Fibroblast of pulmonary artery (primary cell): ENCODE results near the gene SLC26A8.
"Not testable (repeated sequence)": the region's sequence is repeated elsewhere in the genome, so short reads cannot be mapped to it uniquely, and the experiment has no call there.

Experiments used
- DNase-seq: peaks from one replicate; pipeline ENCODE4 v3.0.0-alpha.2; 2010; ENCODE audit warnings: low read depth
- H3K4me3 ChIP-seq: replicated peaks from 2 replicates; pipeline ENCODE4 v1.5.1; 2011; ENCODE audit warnings: low read depth, mild to moderate bottlenecking, control low read depth, low read length, moderate library complexity
- TF ChIP-seq, protein P1 (sequence below): IDR thresholded peaks from 2 replicates; pipeline ENCODE4 v1.5.1; 2011; ENCODE audit warnings: mild to moderate bottlenecking, control low read depth, low read length, inconsistent platforms; ENCODE audit errors: missing control alignments

The SLC26A8 gene

DNA sequence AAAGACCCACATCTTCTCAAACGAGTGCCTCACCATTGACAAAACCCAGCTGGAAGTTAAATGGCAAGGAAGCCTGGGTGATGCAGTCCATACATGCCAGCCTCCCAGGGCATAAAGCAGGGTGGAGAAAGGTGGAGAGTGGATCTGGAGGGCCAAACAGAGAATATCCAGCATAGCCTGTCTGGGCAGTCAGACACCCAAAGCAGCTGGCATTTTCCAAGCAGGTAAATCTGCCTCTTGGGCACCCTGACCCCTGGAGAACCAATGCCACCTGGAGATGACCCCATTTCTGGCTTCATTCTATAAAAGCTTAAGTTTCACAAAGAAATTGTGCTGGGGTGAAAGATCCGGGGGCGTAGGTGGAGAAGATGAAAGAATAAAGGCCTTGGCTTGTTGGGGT lies 98.5 kb downstream of the SLC26A8 start:
- no peak for DNase-seq
- H3K4me3 ChIP-seq, result no peak overlapping the region
- TF ChIP-seq, protein P1, sequence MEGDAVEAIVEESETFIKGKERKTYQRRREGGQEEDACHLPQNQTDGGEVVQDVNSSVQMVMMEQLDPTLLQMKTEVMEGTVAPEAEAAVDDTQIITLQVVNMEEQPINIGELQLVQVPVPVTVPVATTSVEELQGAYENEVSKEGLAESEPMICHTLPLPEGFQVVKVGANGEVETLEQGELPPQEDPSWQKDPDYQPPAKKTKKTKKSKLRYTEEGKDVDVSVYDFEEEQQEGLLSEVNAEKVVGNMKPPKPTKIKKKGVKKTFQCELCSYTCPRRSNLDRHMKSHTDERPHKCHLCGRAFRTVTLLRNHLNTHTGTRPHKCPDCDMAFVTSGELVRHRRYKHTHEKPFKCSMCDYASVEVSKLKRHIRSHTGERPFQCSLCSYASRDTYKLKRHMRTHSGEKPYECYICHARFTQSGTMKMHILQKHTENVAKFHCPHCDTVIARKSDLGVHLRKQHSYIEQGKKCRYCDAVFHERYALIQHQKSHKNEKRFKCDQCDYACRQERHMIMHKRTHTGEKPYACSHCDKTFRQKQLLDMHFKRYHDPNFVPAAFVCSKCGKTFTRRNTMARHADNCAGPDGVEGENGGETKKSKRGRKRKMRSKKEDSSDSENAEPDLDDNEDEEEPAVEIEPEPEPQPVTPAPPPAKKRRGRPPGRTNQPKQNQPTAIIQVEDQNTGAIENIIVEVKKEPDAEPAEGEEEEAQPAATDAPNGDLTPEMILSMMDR, result no peak

DNA sequence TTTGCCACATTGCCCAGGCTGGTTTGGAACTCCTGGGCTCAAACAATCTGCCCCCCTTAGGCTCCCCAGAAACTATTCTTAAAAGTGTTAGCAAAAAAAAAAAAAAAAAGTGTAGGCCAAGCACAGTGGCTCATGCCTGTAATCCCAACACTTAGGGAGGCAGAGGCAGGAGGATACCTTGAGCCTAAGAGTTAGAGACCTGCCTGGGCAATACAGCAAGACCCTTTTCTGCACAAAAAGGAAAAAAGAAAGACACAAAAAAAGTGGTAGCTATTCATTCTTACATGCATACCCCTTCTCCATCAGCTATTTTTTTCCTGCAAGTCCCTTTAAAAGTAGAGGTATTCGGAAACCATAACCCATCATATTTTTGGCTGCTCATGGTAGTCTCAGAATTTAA lies 100.3 kb downstream of the SLC26A8 start:
- no peak for DNase-seq
- TF ChIP-seq, protein P1, result no peak
- no peak overlapping the region for H3K4me3 ChIP-seq

DNA sequence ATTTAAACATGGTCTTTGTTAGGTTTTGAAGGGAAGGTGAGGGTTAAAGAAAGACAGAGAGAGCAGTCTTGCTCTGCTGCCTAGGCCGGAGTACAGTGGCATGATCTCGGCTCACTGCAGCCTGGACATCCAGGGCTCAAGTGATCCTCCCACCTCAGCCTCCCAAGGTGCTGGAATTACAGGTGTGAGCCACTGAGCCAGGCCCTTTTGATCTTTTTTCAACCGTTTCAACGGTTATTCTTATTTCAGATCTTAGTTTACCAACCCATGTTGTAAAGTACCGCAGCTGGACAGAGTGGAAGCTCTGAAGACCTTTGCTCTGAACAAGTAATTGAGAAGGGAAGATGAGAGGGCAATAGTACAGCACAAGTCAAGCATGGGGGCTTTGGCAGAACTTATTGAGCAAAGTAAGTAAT lies 102.3 kb downstream of the SLC26A8 start:
- DNase-seq, result no peak
- TF ChIP-seq, protein P1, result no peak
- no peak overlapping the region for H3K4me3 ChIP-seq

DNA sequence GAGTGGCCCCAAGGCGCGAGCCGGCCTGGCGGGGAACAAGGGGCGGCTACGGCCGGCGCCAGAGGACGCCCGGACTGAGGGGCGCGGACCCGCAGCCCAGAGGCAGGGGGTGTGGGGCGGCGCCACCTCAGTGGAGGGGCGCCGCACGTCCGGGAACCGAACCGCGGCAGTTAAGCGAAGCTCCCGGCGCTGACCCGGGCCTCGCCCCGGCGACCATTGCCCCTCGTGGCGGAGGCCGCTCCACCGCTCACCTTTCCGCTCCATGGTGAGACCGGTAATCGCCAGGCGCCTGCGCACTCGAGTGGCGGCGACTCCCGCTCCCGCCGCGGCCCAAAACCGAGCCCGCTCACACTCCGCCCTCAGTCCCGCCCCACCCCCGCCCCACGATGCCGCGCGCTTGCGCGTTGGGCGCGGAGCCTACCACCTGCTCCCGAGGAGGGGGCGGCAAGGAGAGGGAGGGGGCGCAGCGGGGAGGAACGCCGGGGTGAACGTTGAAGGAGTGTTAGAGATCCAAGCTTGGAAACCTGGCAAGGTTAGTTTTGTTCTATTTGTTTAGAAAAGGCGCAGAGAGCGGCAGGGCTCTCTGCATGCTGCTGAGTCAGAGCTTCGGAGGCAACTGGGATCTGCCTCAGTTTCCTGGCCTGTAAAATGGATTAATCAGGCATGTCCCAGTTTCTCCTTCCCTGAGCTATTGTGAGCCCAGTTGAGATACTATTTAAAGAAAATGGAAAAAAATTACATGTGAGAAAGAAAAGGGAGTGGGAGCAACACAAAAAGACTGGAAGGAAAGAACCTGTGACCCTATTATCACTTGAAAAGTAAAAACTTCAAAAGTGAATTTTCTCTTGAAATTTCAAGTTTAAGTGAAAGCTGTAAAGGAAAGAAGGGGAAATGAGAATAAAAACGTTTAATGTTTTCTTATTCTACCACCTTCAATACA lies 103.4 kb downstream of the SLC26A8 start, which contains the start of gene SRPK1:
TSS of gene SRPK1 (minus strand) at position 306 of the 940 bp plus-strand sequence. CDS start at position 264, 42 bp downstream.
- H3K4me3 ChIP-seq, result peak within 1 kb of the TSS; percentile 72
- DNase-seq, result peak; percentile 79
- TF ChIP-seq, protein P1, result no peak

DNA sequence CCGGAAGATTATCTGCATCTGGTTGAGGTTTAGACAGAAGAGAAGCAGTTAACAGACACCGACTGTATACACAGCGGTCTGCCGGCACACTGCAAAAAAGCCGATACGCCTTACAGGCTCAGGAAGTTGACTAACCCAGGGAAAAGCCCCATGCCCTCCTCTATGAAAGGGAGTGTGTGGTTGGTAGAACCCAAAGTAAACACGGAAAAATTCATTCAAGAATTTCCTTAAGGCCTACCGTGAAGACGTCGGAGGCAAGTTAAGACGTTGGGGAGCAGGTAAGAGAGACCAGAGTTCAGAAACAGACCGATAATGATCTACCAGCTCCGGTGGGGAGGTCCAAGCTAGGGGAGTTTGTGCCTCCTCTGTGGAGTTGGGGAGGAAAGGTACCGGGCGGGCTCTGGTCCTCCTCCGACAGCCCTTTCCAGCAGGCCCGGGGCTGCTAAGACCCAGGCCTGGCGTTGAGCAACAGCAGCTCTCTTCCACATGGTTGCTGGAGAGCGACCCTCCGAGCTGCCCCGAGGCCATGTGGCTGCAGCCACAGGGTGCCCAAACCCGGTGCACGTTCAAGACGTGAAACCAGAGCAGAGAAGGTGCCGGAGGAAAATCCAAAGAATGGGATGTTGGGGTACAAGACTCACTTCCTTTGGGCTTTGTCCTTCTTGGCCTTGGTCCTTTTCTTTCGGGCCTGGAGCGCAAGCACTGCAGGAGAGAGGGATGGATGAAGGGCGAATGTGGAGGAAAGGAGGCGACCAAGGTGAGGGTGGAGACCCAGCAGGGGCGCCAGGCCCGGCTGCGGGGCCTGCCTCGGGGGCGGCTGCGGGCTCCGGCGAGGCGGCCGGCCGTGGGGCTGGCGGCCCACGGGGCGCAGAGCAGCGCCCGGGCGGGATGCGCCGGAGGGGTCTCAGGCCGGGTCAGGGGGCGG lies 104.4 kb downstream of the SLC26A8 start:
- DNase-seq, result peak; percentile 70
- TF ChIP-seq, protein P1, result no peak
- peak overlapping the region; percentile 72 for H3K4me3 ChIP-seq

DNA sequence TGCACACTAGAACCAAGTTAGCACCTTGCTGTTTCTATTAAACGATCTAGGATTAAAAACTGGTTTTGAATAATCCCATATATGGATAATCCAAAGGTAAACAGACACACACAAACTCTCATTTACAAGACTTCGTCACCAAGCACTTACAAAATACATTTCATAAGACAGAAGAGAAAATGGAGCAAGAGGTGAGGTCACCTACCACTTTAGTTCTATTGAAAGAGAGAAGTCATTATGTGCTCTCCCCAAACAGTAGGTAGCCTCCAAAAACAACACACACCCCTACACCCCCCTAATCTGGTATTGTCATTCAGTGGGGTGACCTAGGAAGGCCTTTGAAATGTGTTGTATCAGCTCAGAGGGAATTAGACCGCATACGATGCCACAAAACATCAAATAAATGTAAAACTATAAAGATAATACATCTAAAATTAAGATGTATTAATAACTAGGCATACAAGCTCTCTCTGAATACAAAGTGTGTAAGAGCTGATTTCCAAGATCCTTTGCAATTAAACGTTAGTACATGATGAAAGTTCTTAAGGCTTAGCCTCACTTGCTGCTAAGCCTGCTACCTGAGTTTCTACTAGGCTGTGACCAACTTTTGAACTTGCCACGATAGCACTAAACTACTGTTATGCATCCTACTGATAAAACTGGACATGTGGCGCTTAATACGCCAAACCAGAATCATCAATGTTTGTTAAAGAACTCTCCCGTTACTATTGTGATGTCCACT lies 105.2 kb downstream of the SLC26A8 start:
- peak; percentile 52 for DNase-seq
- H3K4me3 ChIP-seq, result peak overlapping the region; percentile 72

DNA sequence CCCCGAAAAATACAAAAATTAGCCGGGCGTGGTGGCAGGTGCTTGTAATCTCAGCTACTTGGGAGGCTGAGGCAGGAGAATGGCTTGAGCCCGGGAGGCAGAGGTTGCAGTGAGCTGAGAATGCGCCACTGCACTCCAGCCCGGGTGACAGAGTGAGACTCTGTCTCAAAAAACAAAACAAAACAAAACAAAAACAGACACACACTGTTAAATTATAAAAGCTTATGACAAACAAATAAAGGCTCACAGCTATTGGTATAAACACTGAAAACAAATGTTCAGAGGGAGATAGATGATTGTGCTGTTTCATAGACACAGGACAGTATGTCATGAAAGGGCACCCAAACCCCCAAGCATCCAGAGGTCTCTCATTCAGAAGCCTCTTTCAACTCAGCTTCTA lies 107.5 kb downstream of the SLC26A8 start:
- DNase-seq, result not testable (repeated sequence)

More for the DNA sequence above, 105.2 kb downstream of the SLC26A8 start:
- TF ChIP-seq, protein P1, result no peak

More for the DNA sequence above, 107.5 kb downstream of the SLC26A8 start:
- not testable (repeated sequence) for H3K4me3 ChIP-seq
